Thoracic aorta (tissue), 2 donors: ENCODE data around the gene BCL6. TPM values are rescaled to one million over a fixed set of nuclear protein-coding genes. Genes with fewer than 3 reads are reported as not detected.

Experiments
- ATAC-seq: fragments of 150-250 bp; one replicate; pipeline ENCODE4 v1.8.0; 2017; ENCODE audit warnings: low read depth; ENCODE audit not compliant: insufficient number of reproducible peaks, low FRiP score
- DNase-seq: peaks from one replicate; pipeline ENCODE4 v3.0.0-alpha.2; 2020; ENCODE audit warnings: low spot score
- H3K27ac ChIP-seq, 2 donors: fragments of 200-600 bp; sonication (generic); 1 replicate in 1 of 2; 2 replicates in 1 of 2; pipeline ENCODE4 v1.5.1; 2016; ENCODE audit warnings: mild to moderate bottlenecking in 2 of 2, moderate library complexity in 2 of 2
- H3K27me3 ChIP-seq: fragments of 200-600 bp; sonication (generic); replicated peaks from 2 replicates; pipeline ENCODE4 v1.6.0; 2016; ENCODE audit warnings: mild to moderate bottlenecking; ENCODE audit not compliant: insufficient read depth
- H3K36me3 ChIP-seq: fragments of 200-600 bp; sonication (generic); one replicate; pipeline ENCODE4 v1.5.1; 2016
- H3K4me1 ChIP-seq, 2 donors: fragments of 200-600 bp; sonication (generic); 1 replicate in 1 of 2; 2 replicates in 1 of 2; pipeline versions ENCODE4 v1.5.1 to v1.6.0; 2016; ENCODE audit warnings: low read depth in 2 of 2, mild to moderate bottlenecking in 1 of 2; ENCODE audit not compliant: control insufficient read depth in 1 of 2
- H3K4me3 ChIP-seq: fragments of 200-600 bp; sonication (generic); 2 replicates; pipeline ENCODE4 v1.5.1; 2016; ENCODE audit warnings: mild to moderate bottlenecking
- H3K9me3 ChIP-seq: fragments of 200-600 bp; sonication (generic); 2 replicates; pipeline ENCODE4 v1.5.1; 2016
- total RNA-seq, 2 donors: library from RNA; depleted of rRNA; stranded (reverse); fragments of >200 nt; gene quantifications; one replicate each; pipeline versions ENCODE4 v1.1.0 to v1.2.3, GENCODE V29; 2016
- TF ChIP-seq, protein P1 (sequence below): fragments of 200-600 bp; sonication (generic); IDR thresholded peaks from one replicate; pipeline ENCODE4 v1.5.1; 2019; ENCODE audit warnings: antibody characterized with exemption

BCL6 gene
- total RNA-seq, 2 donors from 2014 or later: 148 to 169 TPM

- no peaks in the 10 kb centered on the region for H3K9me3 ChIP-seq
- H3K4me1 ChIP-seq: no peaks in the 10 kb centered on the region
- no peak overlapping the region for H3K4me3 ChIP-seq
- ATAC-seq (no peak), DNase-seq (no peak)
- no peaks in the 10 kb centered on the region for H3K36me3 ChIP-seq
- TF ChIP-seq, protein P1, sequence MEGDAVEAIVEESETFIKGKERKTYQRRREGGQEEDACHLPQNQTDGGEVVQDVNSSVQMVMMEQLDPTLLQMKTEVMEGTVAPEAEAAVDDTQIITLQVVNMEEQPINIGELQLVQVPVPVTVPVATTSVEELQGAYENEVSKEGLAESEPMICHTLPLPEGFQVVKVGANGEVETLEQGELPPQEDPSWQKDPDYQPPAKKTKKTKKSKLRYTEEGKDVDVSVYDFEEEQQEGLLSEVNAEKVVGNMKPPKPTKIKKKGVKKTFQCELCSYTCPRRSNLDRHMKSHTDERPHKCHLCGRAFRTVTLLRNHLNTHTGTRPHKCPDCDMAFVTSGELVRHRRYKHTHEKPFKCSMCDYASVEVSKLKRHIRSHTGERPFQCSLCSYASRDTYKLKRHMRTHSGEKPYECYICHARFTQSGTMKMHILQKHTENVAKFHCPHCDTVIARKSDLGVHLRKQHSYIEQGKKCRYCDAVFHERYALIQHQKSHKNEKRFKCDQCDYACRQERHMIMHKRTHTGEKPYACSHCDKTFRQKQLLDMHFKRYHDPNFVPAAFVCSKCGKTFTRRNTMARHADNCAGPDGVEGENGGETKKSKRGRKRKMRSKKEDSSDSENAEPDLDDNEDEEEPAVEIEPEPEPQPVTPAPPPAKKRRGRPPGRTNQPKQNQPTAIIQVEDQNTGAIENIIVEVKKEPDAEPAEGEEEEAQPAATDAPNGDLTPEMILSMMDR: no peak
- H3K27me3 ChIP-seq: no peaks in the 10 kb centered on the region
- H3K27ac ChIP-seq: no peak overlapping the region
These were observed 44.0 kb upstream of the BCL6 start for GRCh38 chr3:187788984-187789857.

DNA sequence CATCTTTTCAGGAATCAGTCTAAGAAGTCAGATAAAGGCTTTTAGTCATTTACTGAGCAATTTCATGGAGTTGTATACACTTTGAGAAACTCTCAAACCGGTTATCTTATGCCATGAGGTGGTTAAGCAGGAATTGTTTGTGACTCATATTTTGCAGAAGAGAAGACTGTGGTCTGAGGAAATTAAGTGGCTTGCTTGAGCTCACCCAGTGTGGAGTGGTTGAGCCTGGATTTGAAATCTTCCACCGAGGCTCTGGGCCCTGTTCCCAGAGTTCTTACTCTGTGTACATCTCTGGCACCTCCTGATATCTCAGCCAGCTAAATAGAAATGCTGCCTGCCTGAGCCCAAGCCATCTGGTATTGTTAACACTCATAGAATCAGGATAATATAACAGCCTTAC lies 37.8 kb upstream of the BCL6 start:
- Histone ChIP-seq H3K9me3 (no peaks in the 10 kb centered on the region), H3K4me3 (no peak overlapping the region), H3K4me1 (no peaks in the 10 kb centered on the region), H3K27me3 (no peaks in the 10 kb centered on the region), H3K36me3 (no peaks in the 10 kb centered on the region), H3K27ac (no peak overlapping the region)
- DNase-seq (no peak), ATAC-seq (no peak)
- TF ChIP-seq, protein P1: no peak

DNA sequence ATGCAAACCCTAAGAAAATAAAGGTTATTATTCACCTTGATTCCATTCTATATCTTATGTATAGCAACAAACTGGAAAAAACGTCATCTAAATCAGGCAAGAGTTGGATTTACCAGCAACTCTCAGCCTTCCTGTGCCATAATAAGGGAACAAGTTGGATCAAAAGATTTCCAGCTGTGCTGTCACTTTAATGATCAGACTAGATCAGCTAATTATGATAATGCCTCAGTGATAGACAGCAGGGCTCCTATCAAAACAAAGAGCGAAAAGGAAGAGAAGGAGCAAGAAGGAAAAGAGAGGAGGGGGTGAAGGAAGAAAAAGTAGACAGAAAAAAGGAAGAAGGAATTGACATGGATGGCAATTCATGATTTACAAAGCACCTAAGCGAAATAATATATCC lies 36.7 kb upstream of the BCL6 start:
- Histone ChIP-seq H3K36me3 (no peaks in the 10 kb centered on the region), H3K27ac (no peak overlapping the region), H3K27me3 (no peaks in the 10 kb centered on the region), H3K4me1 (no peaks in the 10 kb centered on the region), H3K9me3 (no peaks in the 10 kb centered on the region), H3K4me3 (no peak overlapping the region)
- TF ChIP-seq, protein P1: no peak
- ATAC-seq (no peak), DNase-seq (no peak)

DNA sequence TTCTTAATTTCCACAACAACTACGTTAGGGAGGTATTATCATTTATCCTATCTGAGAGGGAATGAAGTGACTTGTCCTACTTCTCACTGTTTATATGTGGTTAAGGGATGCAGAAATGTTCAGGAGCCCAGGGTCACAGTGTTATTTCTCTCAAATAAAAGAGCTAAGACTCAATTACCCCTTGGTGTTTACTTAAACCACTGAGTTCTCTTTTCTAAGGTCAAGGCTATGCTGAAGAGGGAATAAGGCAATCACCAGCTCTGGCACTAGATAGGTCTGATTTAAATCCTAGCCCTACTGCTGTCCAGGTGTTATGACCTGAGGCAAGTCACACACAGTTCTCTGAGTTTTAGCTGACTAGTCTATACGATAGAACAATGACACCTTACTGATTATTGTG lies 35.7 kb upstream of the BCL6 start:
- Histone ChIP-seq H3K9me3 (no peaks in the 10 kb centered on the region), H3K4me3 (no peak overlapping the region), H3K4me1 (peaks cover 0 to under 1% of the 10 kb centered on the region in 2 donors), H3K36me3 (no peaks in the 10 kb centered on the region), H3K27me3 (no peaks in the 10 kb centered on the region), H3K27ac (no peak overlapping the region)
- ATAC-seq (no peak), DNase-seq (no peak)
- TF ChIP-seq, protein P1: no peak

DNA sequence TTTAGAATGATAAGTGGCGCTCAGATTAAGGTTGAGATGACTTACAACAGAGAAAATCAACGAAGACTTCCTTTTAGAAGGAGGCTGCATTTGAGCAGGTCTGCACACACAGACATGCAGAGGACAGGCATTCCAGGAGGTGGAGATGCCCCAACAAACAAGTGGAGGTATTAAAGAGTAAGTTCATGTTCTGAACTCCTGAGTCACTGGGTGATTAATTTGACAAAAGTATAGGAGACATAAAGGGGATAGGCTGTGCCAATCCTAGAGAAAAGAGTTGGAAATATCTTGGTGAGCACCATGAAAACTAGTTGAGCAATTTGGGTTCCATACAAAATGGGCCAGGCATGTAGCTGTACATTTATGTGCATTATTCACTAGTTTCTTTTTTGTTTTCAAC lies 33.5 kb upstream of the BCL6 start:
- TF ChIP-seq, protein P1: no peak
- Histone ChIP-seq H3K4me1 (peaks cover 3 to 9% of the 10 kb centered on the region in 2 donors), H3K9me3 (no peaks in the 10 kb centered on the region), H3K27ac (no peak overlapping the region), H3K4me3 (no peak overlapping the region), H3K36me3 (no peaks in the 10 kb centered on the region), H3K27me3 (no peaks in the 10 kb centered on the region)
- DNase-seq: no peak
- ATAC-seq: no peak
